Hypothalamus (tissue), 51 donors: ENCODE results near the gene TSPAN18.

Source experiments
- DNase-seq, 51 donors: peaks; one replicate each; lab custom pipeline; 2025; lab: John Stamatoyannopoulos, UW

TSPAN18 gene

GRCh38 chr11:44967930-44968496 lies 241.3 kb downstream of the TSPAN18 start:
- no peak for DNase-seq

- DNase-seq = no peak
Observed at GRCh38 chr11:44968510-44968909, 241.7 kb downstream of the TSPAN18 start.

GRCh38 chr11:44969651-44970252 lies 243.0 kb downstream of the TSPAN18 start:
- no peak for DNase-seq

GRCh38 chr11:44970293-44970692 lies 243.5 kb downstream of the TSPAN18 start:
- DNase-seq = no peak

GRCh38 chr11:44971185-44971584 lies 244.4 kb downstream of the TSPAN18 start:
- no peak for DNase-seq

- DNase-seq = no peak
Observed at GRCh38 chr11:44972746-44973435, 246.1 kb downstream of the TSPAN18 start.

- peak in 9 of 51 donors; percentile 8 to 51 (median 20) for DNase-seq
Observed at GRCh38 chr11:44973632-44974401, 247.1 kb downstream of the TSPAN18 start.

GRCh38 chr11:44974402-44975000 lies 247.7 kb downstream of the TSPAN18 start:
- no peak for DNase-seq

- no peak for DNase-seq
Observed at GRCh38 chr11:44976576-44976975, 249.8 kb downstream of the TSPAN18 start.

GRCh38 chr11:44977493-44977984 lies 250.8 kb downstream of the TSPAN18 start:
- DNase-seq = no peak

- DNase-seq = no peak
Observed at GRCh38 chr11:44978274-44978960, 251.7 kb downstream of the TSPAN18 start.

- no peak for DNase-seq
Observed at GRCh38 chr11:44978961-44979331, 252.2 kb downstream of the TSPAN18 start.

- peak in 1 of 51 donors; percentile 14 for DNase-seq
Observed at GRCh38 chr11:44979543-44980399, 253.0 kb downstream of the TSPAN18 start.

- DNase-seq = no peak
Observed at GRCh38 chr11:44980533-44981427, 254.0 kb downstream of the TSPAN18 start.
